GM23248 (cell line): Measurements from ENCODE around the gene ACSM6.

Source experiments
- EZH2 ChIP-seq: fragments of 200-600 bp; sonication (generic); IDR thresholded peaks from 2 replicates; pipeline ENCODE4 v1.6.1; 2018; ENCODE audit warnings: antibody characterized with exemption, mild to moderate bottlenecking; ENCODE audit not compliant: insufficient read depth, poor library complexity, severe bottlenecking
- EZH2phosphoT487 ChIP-seq: fragments of 200-600 bp; sonication (generic); IDR thresholded peaks from 2 replicates; pipeline ENCODE4 v1.6.1; 2018; ENCODE audit warnings: antibody characterized with exemption, moderate library complexity, mild to moderate bottlenecking, low read depth; ENCODE audit not compliant: insufficient read depth

DNA sequence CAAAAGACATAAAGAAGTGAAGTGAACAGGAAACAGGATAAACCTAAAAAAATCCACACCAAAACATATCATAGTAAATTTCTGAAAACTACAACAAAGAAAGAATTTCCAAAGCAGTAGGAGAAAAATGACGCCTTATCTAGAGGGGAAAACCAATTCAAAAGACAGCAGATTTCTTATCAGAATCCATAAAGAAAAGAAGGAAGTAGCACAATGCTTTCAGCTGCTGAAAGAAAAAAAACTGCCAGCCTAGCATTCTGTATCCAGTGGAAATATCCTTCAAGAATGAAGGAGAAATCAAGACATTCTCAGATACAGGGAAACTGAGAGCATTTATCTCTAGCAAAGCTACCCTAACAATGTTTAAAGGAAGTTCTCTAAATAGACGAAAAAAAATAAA, 59.0 kb downstream of the ACSM6 start:
- no peak for TF ChIP-seq EZH2
- TF ChIP-seq EZH2phosphoT487: no peak
